SKM-1 (cell line): ENCODE measurements around the gene MBD3.
"Not testable (repeated sequence)": the region's sequence is repeated elsewhere in the genome, so short reads cannot be mapped to it uniquely, and the experiment has no call there.

Source experiments
- DNase-seq: peaks from one replicate; lab custom pipeline; 2025; ENCODE audit not compliant: unreplicated experiment; lab: John Stamatoyannopoulos, UW

MBD3 gene

GRCh38 chr19:1549332-1549945 is 43.2 kb downstream of the MBD3 start:
- no peak for DNase-seq

GRCh38 chr19:1540365-1540925 is 52.2 kb downstream of the MBD3 start:
- no peak for DNase-seq

- not testable (repeated sequence) for DNase-seq
Observed at GRCh38 chr19:1539749-1540148, 52.9 kb downstream of the MBD3 start.

- no peak for DNase-seq
Observed at GRCh38 chr19:1538978-1539377, 53.7 kb downstream of the MBD3 start.

GRCh38 chr19:1535699-1536098 is 57.0 kb downstream of the MBD3 start:
- not testable (repeated sequence) for DNase-seq

GRCh38 chr19:1534972-1535371 is 57.7 kb downstream of the MBD3 start:
- DNase-seq = no peak

- no peak for DNase-seq
Observed at GRCh38 chr19:1533510-1534150, 59.0 kb downstream of the MBD3 start.

- no peak for DNase-seq
Observed at GRCh38 chr19:1532003-1532402, 60.7 kb downstream of the MBD3 start.

GRCh38 chr19:1531587-1531986 is 61.1 kb downstream of the MBD3 start:
- no peak for DNase-seq

GRCh38 chr19:1530856-1531255 is 61.8 kb downstream of the MBD3 start:
- not testable (repeated sequence) for DNase-seq

- no peak for DNase-seq
Observed at GRCh38 chr19:1529430-1529816, 63.2 kb downstream of the MBD3 start.

- DNase-seq = no peak
Observed at GRCh38 chr19:1528596-1529429, 63.9 kb downstream of the MBD3 start.

- DNase-seq = no peak
Observed at GRCh38 chr19:1527650-1528309, 64.9 kb downstream of the MBD3 start.

- DNase-seq = no peak
Observed at GRCh38 chr19:1526979-1527649, 65.6 kb downstream of the MBD3 start.

- DNase-seq = no peak
Observed at GRCh38 chr19:1526066-1526778, 66.4 kb downstream of the MBD3 start.

GRCh38 chr19:1525343-1525742 is 67.3 kb downstream of the MBD3 start:
- no peak for DNase-seq

- DNase-seq = no peak
Observed at GRCh38 chr19:1524972-1525325, 67.7 kb downstream of the MBD3 start.

- no peak for DNase-seq
Observed at GRCh38 chr19:1524287-1524971, 68.2 kb downstream of the MBD3 start.
